Dedifferentiated amniotic fluid mesenchymal stem cell (primary cell): Measurements from ENCODE around the gene SLCO1A2.

Experiments
- DNase-seq: peaks from one replicate; pipeline ENCODE4 v3.0.0-alpha.2; 2016; ENCODE audit errors: extremely low spot score

The SLCO1A2 gene

GRCh38 chr12:21219206-21219605 lies 115.5 kb downstream of the SLCO1A2 start:
- DNase-seq: no peak
